Pancreas (tissue), 10 donors: Measurements from ENCODE around the gene ARHGAP19. TPM values are rescaled to one million over a fixed set of nuclear protein-coding genes. Genes with fewer than 3 reads are reported as not detected.

Experiments used
- ATAC-seq, 4 donors: fragments of 200-7000 bp; cut with Tn5 transposase; one replicate each; pipeline versions ENCODE4 v1.8.0 to v1.9.1; 2020; ENCODE audit warnings: mild to moderate bottlenecking in 4 of 4, moderate library complexity in 4 of 4
- DNase-seq, 6 donors: peaks; one replicate each; pipeline ENCODE4 v3.0.0-alpha.2; 2020
- FAIRE-seq: peaks from 2 replicates; lab custom pipeline; 2012; peaks lifted over from hg19 to GRCh38; lab: Jason Lieb, UNC
- H3K27ac ChIP-seq, 4 donors: fragments of 200-600 bp; sonication (generic); 1 replicate in 3 of 4; 2 replicates in 1 of 4; pipeline versions ENCODE4 v1.5.0 to v1.8.0; 2020
- H3K27me3 ChIP-seq, 4 donors: fragments of 200-600 bp; one replicate each; pipeline ENCODE4 v1.8.0; 2021
- H3K36me3 ChIP-seq, 3 donors: fragments of 200-600 bp; sonication (generic) in 1 of 3; one replicate each; pipeline versions ENCODE4 v1.5.0 to v1.8.0; 2020 to 2021
- H3K4me1 ChIP-seq, 3 donors: fragments of 200-600 bp; one replicate each; pipeline ENCODE4 v1.8.0; 2021
- H3K4me3 ChIP-seq, 4 donors: fragments of 200-600 bp; sonication (generic) in 2 of 4; one replicate each; pipeline versions ENCODE4 v1.5.0 to v1.8.0; 2020 to 2021
- H3K9me3 ChIP-seq, 4 donors: fragments of 200-600 bp; one replicate each; pipeline ENCODE4 v1.8.0; 2021
- CTCF ChIP-seq, 4 donors: fragments of 200-600 bp; sonication (generic) in 3 of 4; IDR thresholded peaks; one replicate each; pipeline versions ENCODE4 v1.5.0 to v1.8.0; 2021; ENCODE audit warnings: antibody characterized with exemption in 4 of 4
- WGBS, 2 donors: extraction: QIAGEN DNeasy Blood & Tissue Kit; methylation state at CpG; one replicate each; pipeline ENCODE4 v1.1.7; 2013; 5-methylcytosine and 5-hydroxymethylcytosine counted together
- intact Hi-C, 3 donors: fragments of 100-400 bp; cut with DNase I; formaldehyde crosslinking; loops; one replicate each; pipeline versions ENCODE4 v1.11.1 to v1.14.2; 2022
- polyA plus RNA-seq, 2 donors: library from polyadenylated mRNA; stranded (reverse); fragments of 200-250 nt; gene quantifications; one replicate each; pipeline ENCODE4 v1.2.3, GENCODE V29; 2013
- total RNA-seq, 6 donors: library from RNA; stranded (reverse); fragmentation: NEBNext Ultra II Directional in 4 of 6; extraction: Animal tissue kit (Norgen Biotek cat#: 25700) in 4 of 6; gene quantifications; one replicate each; pipeline versions ENCODE4 v1.2.1 to v1.2.4, GENCODE V29; 2021 to 2023
- donor health status: healthy with polysubstance abuse.
- donor health status: DM: no; HTN: no; CAD: no; lungs with moderate emphysema.
- donor health status: DM: no; HTN: no; CAD: no.
- donor health status: control.
- donor health status: control.
- donor health status: Bipolar disorder and iron deficiency.
- donor health status: DM: yes; HTN: yes; CAD: no.
- donor health status: DM: no; HTN: no; CAD: no.
- donor health status: DM: no; HTN: no; CAD: no.
- donor health status: DM: yes; HTN: yes; CAD: no.

The ARHGAP19 gene
- total and polyA plus RNA-seq, 8 donors, result 1.1 to 4.8 (median 2.4) TPM

- FAIRE-seq, result no peak
- WGBS, 2 donors, result 79 to 91% methylated on average over 10 of the region's 10 CpGs
- Histone ChIP-seq H3K4me1 (no peaks in the 10 kb centered on the region), H3K36me3 (no peaks in the 10 kb centered on the region), H3K9me3 (no peaks in the 10 kb centered on the region), H3K27me3 (no peaks in the 10 kb centered on the region), H3K4me3 (no peak overlapping the region), H3K27ac (no peak overlapping the region)
- no peak for TF ChIP-seq CTCF (IDR thresholded peaks at IDR 0.05)
- DNase-seq, result peak in 1 of 6 donors; percentile 39
- ATAC-seq, result no peak
- intact Hi-C loops, result no loop called here
Observed at GRCh38 chr10:97180986-97181385, 111.5 kb downstream of the ARHGAP19 start.

DNA sequence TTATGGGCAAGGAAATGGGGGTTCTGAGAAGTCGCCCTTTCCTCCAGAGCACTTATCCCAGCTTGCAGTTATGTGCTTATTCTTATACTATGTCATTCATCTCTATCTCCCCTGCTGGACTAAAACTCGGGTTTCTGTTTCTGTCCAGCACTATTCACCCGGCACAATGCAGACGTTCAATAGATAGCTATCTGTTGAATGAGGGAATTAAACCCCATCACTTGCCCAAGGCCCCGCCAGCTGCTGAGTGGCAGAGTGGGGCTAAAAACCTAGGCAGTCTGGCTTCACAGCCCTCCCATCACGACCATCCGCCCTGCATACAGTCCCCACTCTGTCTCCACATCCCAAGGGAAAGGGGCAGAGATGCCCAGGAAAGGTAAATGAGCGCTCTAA, 112.1 kb downstream of the ARHGAP19 start:
- DNase-seq (peak in 1 of 6 donors; percentile 3), ATAC-seq (no peak), FAIRE-seq (no peak)
- no peaks in the 10 kb centered on the region for H3K27me3 ChIP-seq
- no peaks in the 10 kb centered on the region for H3K9me3 ChIP-seq
- no peak overlapping the region for H3K27ac ChIP-seq
- H3K36me3 ChIP-seq, result no peaks in the 10 kb centered on the region
- 63 to 70% methylated on average over 8 of the region's 8 CpGs for WGBS, 2 donors
- no peaks in the 10 kb centered on the region for H3K4me1 ChIP-seq
- intact Hi-C loops, result no loop called here
- no peak overlapping the region for H3K4me3 ChIP-seq
- no peak for TF ChIP-seq CTCF (IDR thresholded peaks at IDR 0.05)

DNA sequence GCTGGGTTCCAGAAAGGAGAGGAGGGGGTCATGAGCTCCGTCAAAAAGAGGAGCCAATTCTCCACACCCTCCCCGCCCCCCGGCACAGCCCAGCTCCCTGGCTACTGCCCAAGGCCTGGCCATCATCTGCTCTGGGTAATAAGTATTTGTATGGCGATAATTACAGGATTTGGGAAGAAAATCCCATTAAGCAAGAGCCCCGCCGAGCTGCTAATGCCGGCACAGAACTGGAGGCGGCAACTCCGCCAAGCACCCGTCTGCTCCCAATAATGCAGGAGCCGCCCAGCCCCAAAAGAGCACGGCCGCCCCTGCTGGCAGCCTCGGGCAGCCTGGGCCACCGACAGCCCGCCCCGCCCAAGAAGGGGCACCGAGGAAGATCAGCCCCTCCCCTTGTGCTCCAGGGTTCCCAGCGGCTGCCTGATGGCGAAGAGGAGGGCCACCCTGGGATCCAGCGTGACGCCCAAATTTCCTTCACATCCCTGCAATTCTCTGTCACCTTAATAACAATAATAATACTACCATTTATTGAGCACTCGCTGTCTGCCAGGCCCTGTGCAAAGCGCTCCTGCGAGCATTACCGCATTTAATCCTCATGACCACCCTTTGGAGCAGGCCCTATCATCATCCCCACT, 112.6 kb downstream of the ARHGAP19 start:
- no peak overlapping the region for H3K4me3 ChIP-seq
- intact Hi-C loops, result no loop called here

DNA sequence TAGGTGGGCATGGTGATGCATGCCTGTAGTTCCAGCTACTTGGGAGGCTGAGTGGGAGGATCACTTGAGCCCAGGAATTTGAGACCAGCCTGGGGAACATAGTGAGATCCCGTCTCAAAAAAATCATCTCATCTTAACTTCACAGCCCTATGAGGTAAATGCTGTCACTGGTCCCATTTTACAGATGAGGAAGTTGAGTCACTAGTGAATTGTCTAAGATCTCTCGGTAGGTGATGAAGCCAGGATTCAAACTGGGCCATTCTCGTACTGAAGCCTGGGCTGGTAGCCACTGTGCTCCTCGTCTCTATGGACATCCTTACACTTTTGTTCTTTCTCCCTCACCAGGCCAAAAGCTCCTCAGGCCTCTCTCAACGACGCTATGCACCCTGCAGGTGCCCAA, 113.1 kb downstream of the ARHGAP19 start:
- Histone ChIP-seq H3K4me3 (no peak overlapping the region), H3K36me3 (no peaks in the 10 kb centered on the region), H3K27ac (no peak overlapping the region), H3K27me3 (no peaks in the 10 kb centered on the region), H3K9me3 (no peaks in the 10 kb centered on the region), H3K4me1 (no peaks in the 10 kb centered on the region)
- no peak for DNase-seq
- TF ChIP-seq CTCF (IDR thresholded peaks at IDR 0.05), result no peak
- no peak for FAIRE-seq
- no peak for ATAC-seq
- intact Hi-C loops, result no loop called here
- WGBS, 2 donors, result 50 to 62% methylated on average over 6 of the region's 6 CpGs

More for the DNA sequence above, 112.6 kb downstream of the ARHGAP19 start:
- Histone ChIP-seq H3K36me3 (no peaks in the 10 kb centered on the region), H3K9me3 (no peaks in the 10 kb centered on the region), H3K4me1 (no peaks in the 10 kb centered on the region), H3K27me3 (no peaks in the 10 kb centered on the region), H3K27ac (no peak overlapping the region)
- no peak for TF ChIP-seq CTCF (IDR thresholded peaks at IDR 0.05)
- DNase-seq (peak in 1 of 6 donors; percentile 39), FAIRE-seq (no peak), ATAC-seq (peak in 1 of 4 donors; percentile 47)
- 47 to 55% methylated on average over 23 to 26 of the region's 26 CpGs for WGBS, 2 donors

DNA sequence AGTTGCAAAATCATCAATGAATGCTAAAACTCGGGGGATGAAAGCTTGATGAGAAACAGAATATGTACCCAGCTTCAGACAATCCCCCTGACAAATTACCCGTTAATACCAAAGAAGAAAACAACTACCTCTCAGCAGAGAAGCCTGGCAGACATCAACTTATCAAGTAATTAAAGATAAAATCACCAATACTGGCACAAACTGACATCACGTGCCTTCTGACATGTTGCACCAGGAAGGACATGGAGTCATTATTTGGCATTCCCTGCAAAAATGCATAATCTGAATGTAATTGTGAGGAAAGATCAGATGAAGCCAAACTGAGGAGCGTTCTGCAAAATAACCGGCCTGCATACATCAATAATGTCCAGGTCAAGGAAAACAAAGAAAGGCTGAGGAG, 114.4 kb downstream of the ARHGAP19 start:
- no peak overlapping the region for H3K27ac ChIP-seq
- no peaks in the 10 kb centered on the region for H3K27me3 ChIP-seq
- DNase-seq (no peak), ATAC-seq (no peak), FAIRE-seq (no peak)
- no peaks in the 10 kb centered on the region for H3K4me1 ChIP-seq
- no peak for TF ChIP-seq CTCF (IDR thresholded peaks at IDR 0.05)
- no peaks in the 10 kb centered on the region for H3K36me3 ChIP-seq
- no peaks in the 10 kb centered on the region for H3K9me3 ChIP-seq
- intact Hi-C loops, result no loop called here
- no peak overlapping the region for H3K4me3 ChIP-seq
- 43 to 47% methylated on average over 5 of the region's 5 CpGs for WGBS, 2 donors
